ENCODE data around the gene HMGXB3.

GRCh38 chr5:150016537-150016936 lies 16.0 kb downstream of the HMGXB3 start:
- TF ChIP-seq CTCF (IDR thresholded peaks at IDR 0.05), result no peak
- TF ChIP-seq SIN3A (IDR thresholded peaks at IDR 0.05; ENCODE audit: borderline replicate concordance, insufficient read depth, low read depth, low read length), result no peak
- TF ChIP-seq POLR2AphosphoS5 (IDR thresholded peaks at IDR 0.05; ENCODE audit: low read depth, low read length), result no peak
- TF ChIP-seq REST (IDR thresholded peaks at IDR 0.05; ENCODE audit: insufficient read depth in 1 of 2, low read depth in 2 of 2, low read length in 1 of 2), result no peak
